WTC11 (cell line): Measurements from ENCODE around the gene KIF24. TPM values are rescaled to one million over a fixed set of nuclear protein-coding genes. Genes with fewer than 3 reads are reported as not detected.

Experiments used
- ATAC-seq: fragments of 200-7000 bp; cut with Tn5 transposase; 2 replicates; pipeline ENCODE4 v1.10.0; 2021; ENCODE audit warnings: mild to moderate bottlenecking, moderate library complexity
- CTCF ChIA-PET: fragments of 300-600 bp; sonication (Branson Sonifier 250); formaldehyde crosslinking; loops from one replicate; lab custom pipeline; 2021; ENCODE audit warnings: antibody characterized with exemption; lab: Charles Lee
- POLR2A ChIA-PET: fragments of 350-600 bp; sonication (Branson Sonifier 250); formaldehyde crosslinking; loops from one replicate; lab custom pipeline; 2021; ENCODE audit warnings: antibody characterized with exemption; lab: Charles Lee
- DNase-seq: peaks from one replicate; pipeline ENCODE4 v3.0.0; 2021; ENCODE audit warnings: low spot score
- H3K27ac Mint-ChIP-seq: 2 replicates; pipeline ENCODE4 v1.8.0; 2021; ENCODE audit warnings: mixed read lengths
- H3K27me3 Mint-ChIP-seq: 2 replicates; pipeline ENCODE4 v1.8.0; 2021; ENCODE audit warnings: low read depth, mild to moderate bottlenecking, moderate library complexity, mixed read lengths
- H3K36me3 Mint-ChIP-seq: 2 replicates; pipeline ENCODE4 v1.8.0; 2021; ENCODE audit warnings: mixed read lengths
- H3K4me1 Mint-ChIP-seq: 2 replicates; pipeline ENCODE4 v1.8.0; 2022; ENCODE audit warnings: mixed read lengths
- H3K4me3 Mint-ChIP-seq: 2 replicates; pipeline ENCODE4 v1.8.0; 2021; ENCODE audit warnings: mild to moderate bottlenecking, moderate library complexity, mixed read lengths
- H3K9me3 Mint-ChIP-seq: 2 replicates; pipeline ENCODE4 v1.8.0; 2021; ENCODE audit warnings: mixed read lengths
- AR ChIP-seq: fragments of 250-450 bp; sonication (Bioruptor Pico); IDR thresholded peaks from 2 replicates; pipeline ENCODE4 v1.9.0; 2021; ENCODE audit warnings: mild to moderate bottlenecking
- ATF2 ChIP-seq: sonication (generic); formaldehyde crosslinking; IDR thresholded peaks from 2 replicates; pipeline ENCODE4 v1.8.1; 2022; ENCODE audit warnings: low read depth, missing genetic modification reagents, borderline replicate concordance
- CREM ChIP-seq: sonication (generic); formaldehyde crosslinking; IDR thresholded peaks from 2 replicates; pipeline ENCODE4 v1.8.1; 2022; ENCODE audit warnings: mild to moderate bottlenecking, missing genetic modification reagents, moderate library complexity
- ETV6 ChIP-seq: sonication (generic); formaldehyde crosslinking; IDR thresholded peaks from 2 replicates; pipeline ENCODE4 v1.8.1; 2022; ENCODE audit warnings: mild to moderate bottlenecking, missing genetic modification reagents
- FOXJ3 ChIP-seq: sonication (generic); formaldehyde crosslinking; IDR thresholded peaks from 2 replicates; pipeline ENCODE4 v1.9.0; 2021; ENCODE audit warnings: missing genetic modification reagents, mild to moderate bottlenecking, borderline replicate concordance
- FOXK1 ChIP-seq: sonication (generic); formaldehyde crosslinking; IDR thresholded peaks from 2 replicates; pipeline ENCODE4 v1.8.0; 2022; ENCODE audit warnings: mild to moderate bottlenecking, moderate library complexity, missing genetic modification reagents
- FOXP4 ChIP-seq: sonication (generic); formaldehyde crosslinking; IDR thresholded peaks from 2 replicates; pipeline ENCODE4 v1.8.0; 2022; ENCODE audit warnings: mild to moderate bottlenecking, missing genetic modification reagents
- MLX ChIP-seq: sonication (generic); formaldehyde crosslinking; IDR thresholded peaks from 2 replicates; pipeline ENCODE4 v1.8.1; 2023; ENCODE audit warnings: mild to moderate bottlenecking, missing genetic modification reagents, moderate library complexity
- NR1H2 ChIP-seq: sonication (generic); formaldehyde crosslinking; IDR thresholded peaks from 2 replicates; pipeline ENCODE4 v1.9.0; 2021; ENCODE audit warnings: mild to moderate bottlenecking, moderate library complexity, missing genetic modification reagents
- NR3C1 ChIP-seq: sonication (generic); formaldehyde crosslinking; conservative IDR thresholded peaks from 2 replicates; pipeline ENCODE4 v1.8.1; 2023; ENCODE audit warnings: low read depth, mild to moderate bottlenecking, missing genetic modification reagents
- STAT6 ChIP-seq: sonication (generic); formaldehyde crosslinking; conservative IDR thresholded peaks from 2 replicates; pipeline ENCODE4 v1.8.1; 2023; ENCODE audit warnings: mild to moderate bottlenecking, low read depth, missing genetic modification reagents, moderate library complexity
- ZNF512 ChIP-seq: sonication (generic); formaldehyde crosslinking; IDR thresholded peaks from 2 replicates; pipeline ENCODE4 v1.8.1; 2022; ENCODE audit warnings: missing genetic modification reagents, borderline replicate concordance
- total RNA-seq: library from RNA; stranded (reverse); gene quantifications from 3 replicates; pipeline ENCODE4 v1.2.3, GENCODE V29; 2021

KIF24 gene
- total RNA-seq, 1 experiment from 2014 or later: 4.5 TPM

GRCh38 chr9:34279411-34279810 lies 49.7 kb downstream of the KIF24 start:
- no peaks in the 10 kb centered on the region for H3K9me3 Mint-ChIP-seq
- ATAC-seq: no peak
- POLR2A ChIA-PET: no interaction called here

More at GRCh38 chr9:34279411-34279810, 49.7 kb downstream of the KIF24 start:
- CTCF ChIA-PET: no interaction called here
- no peaks in the 10 kb centered on the region for H3K36me3 Mint-ChIP-seq
- H3K27me3 Mint-ChIP-seq: no peaks in the 10 kb centered on the region
- no peak overlapping the region; the same call in 1 of the 2 replicates for H3K27ac Mint-ChIP-seq
- no peak overlapping the region for H3K4me3 Mint-ChIP-seq
- H3K4me1 Mint-ChIP-seq: no peaks in the 10 kb centered on the region
- TF ChIP-seq CREM (CRISPR knock-in tag) (no peak), NR1H2 (CRISPR knock-in tag) (no peak), NR3C1 (no peak), FOXK1 (CRISPR knock-in tag) (no peak), ZNF512 (CRISPR knock-in tag) (no peak), STAT6 (no peak), AR (CRISPR knock-in tag) (no peak), FOXP4 (CRISPR knock-in tag) (no peak), FOXJ3 (CRISPR knock-in tag) (no peak), MLX (CRISPR knock-in tag) (no peak), ATF2 (CRISPR knock-in tag) (no peak), ETV6 (no peak)
- TF ChIP-seq, all 79 proteins: peak for 0
- no peak for DNase-seq

Other genes starting within 250 kb of the KIF24 start
- 27.0 to 31.8 TPM (median 28.3 TPM) in 3 replicates for gene DCAF12, start 202.6 kb downstream of the KIF24 start, total RNA-seq
- gene UBAP1, start 150.2 kb downstream of the KIF24 start, total RNA-seq: 23.9 to 26.3 TPM (median 25.7 TPM) in 3 replicates
- gene NUDT2, start 301 bp upstream of the KIF24 start, total RNA-seq: 17.3 to 18.3 TPM (median 17.8 TPM) in 3 replicates
- gene MYORG, start 47.6 kb upstream of the KIF24 start, total RNA-seq: 9.3 to 18.9 TPM (median 9.7 TPM) in 3 replicates
- gene FAM219A, start 129.3 kb upstream of the KIF24 start, total RNA-seq: 17.2 to 20.6 TPM (median 19.5 TPM) in 3 replicates
- 1.5 to 2.1 TPM (median 1.6 TPM) in 3 replicates for gene DNAI1, start 129.5 kb upstream of the KIF24 start, total RNA-seq
- gene ENHO, start 193.7 kb upstream of the KIF24 start, total RNA-seq: 26.9 to 28.3 TPM (median 27.9 TPM) in 3 replicates